ENCODE measurements around the gene STXBP1. TPM values are rescaled to one million over a fixed set of nuclear protein-coding genes. Genes with fewer than 3 reads are reported as not detected.

The STXBP1 gene
- total RNA-seq, 1 donor from 2014 or later: 48.8 TPM

DNA sequence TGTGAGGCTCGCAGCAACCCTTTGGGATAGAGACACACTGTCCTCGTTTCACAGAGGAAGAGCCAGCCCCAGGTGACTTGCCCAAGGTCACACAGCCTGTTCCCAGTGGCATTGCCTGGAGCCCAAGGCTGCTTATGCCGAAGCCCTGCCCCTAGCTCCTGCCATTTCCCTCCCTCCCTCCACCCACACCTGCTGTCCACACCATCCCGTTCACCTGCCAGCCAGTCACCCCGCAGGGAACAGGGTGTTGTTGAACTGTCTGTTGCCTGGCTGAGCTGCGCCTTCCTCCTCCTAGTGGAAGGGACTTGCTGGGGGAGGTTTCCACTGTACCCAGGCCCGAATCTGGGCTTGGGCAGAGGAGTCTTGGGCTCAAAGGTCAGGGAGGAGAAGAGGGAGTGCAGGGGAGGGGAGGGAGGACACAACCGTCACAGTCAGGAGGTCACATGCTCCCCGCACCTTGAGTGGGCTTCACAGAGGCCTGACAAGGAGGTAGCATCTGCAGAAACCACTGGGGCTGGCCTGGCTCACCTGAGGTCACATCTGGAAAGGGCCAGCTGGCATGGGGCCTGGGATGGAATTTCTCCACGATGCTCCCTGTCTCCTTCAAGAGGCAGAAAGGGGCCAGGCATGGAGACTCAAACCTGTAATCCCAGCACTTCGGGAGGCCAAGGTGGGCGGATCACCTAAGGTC, 110.1 kb downstream of the STXBP1 start:
- no peaks in the 10 kb centered on the region for H3K4me1 Mint-ChIP-seq (ENCODE audit: unreplicated experiment)
- H3K27ac Mint-ChIP-seq: no peak overlapping the region
- no peak overlapping the region for H3K4me3 Mint-ChIP-seq
- no peaks in the 10 kb centered on the region for H3K36me3 Mint-ChIP-seq
- no peaks in the 10 kb centered on the region for H3K9me3 Mint-ChIP-seq
- DNase-seq (ENCODE audit: extremely low spot score, unreplicated experiment): no peak
- TF ChIP-seq, protein P1, sequence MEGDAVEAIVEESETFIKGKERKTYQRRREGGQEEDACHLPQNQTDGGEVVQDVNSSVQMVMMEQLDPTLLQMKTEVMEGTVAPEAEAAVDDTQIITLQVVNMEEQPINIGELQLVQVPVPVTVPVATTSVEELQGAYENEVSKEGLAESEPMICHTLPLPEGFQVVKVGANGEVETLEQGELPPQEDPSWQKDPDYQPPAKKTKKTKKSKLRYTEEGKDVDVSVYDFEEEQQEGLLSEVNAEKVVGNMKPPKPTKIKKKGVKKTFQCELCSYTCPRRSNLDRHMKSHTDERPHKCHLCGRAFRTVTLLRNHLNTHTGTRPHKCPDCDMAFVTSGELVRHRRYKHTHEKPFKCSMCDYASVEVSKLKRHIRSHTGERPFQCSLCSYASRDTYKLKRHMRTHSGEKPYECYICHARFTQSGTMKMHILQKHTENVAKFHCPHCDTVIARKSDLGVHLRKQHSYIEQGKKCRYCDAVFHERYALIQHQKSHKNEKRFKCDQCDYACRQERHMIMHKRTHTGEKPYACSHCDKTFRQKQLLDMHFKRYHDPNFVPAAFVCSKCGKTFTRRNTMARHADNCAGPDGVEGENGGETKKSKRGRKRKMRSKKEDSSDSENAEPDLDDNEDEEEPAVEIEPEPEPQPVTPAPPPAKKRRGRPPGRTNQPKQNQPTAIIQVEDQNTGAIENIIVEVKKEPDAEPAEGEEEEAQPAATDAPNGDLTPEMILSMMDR (conservative IDR thresholded peaks at IDR 0.05): no peak
- peaks cover 3% of the 10 kb centered on the region for H3K27me3 Mint-ChIP-seq

- Mint-ChIP-seq H3K4me1 (ENCODE audit: unreplicated experiment) (no peaks in the 10 kb centered on the region), H3K4me3 (no peak overlapping the region), H3K27me3 (peaks cover 3% of the 10 kb centered on the region), H3K9me3 (no peaks in the 10 kb centered on the region), H3K27ac (no peak overlapping the region), H3K36me3 (no peaks in the 10 kb centered on the region)
- no peak for DNase-seq (ENCODE audit: extremely low spot score, unreplicated experiment)
- TF ChIP-seq, protein P1 (conservative IDR thresholded peaks at IDR 0.05): no peak
These were observed 110.9 kb downstream of the STXBP1 start for GRCh38 chr9:127723013-127723412.

DNA sequence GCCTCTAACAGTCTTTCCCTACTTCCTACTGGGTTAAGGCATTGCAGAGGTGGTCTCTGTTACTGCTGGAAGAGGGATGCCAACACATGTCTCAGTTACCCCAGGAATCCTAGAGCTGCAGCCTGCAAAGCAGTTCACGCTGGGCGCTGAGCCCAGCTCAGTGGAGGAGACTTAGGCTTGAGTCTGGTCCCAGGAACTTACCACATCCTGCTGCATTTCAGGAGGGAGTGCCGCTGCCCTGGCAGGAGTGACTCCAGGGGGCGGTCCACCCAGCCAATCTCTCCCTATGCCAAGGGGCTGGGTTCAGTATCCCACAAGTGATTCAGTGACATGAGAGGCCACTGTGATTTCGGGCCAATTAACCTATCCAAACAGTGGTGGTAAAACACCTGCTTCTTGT, 111.4 kb downstream of the STXBP1 start:
- no peaks in the 10 kb centered on the region for H3K9me3 Mint-ChIP-seq
- H3K4me3 Mint-ChIP-seq: no peak overlapping the region
- no peaks in the 10 kb centered on the region for H3K4me1 Mint-ChIP-seq (ENCODE audit: unreplicated experiment)
- H3K36me3 Mint-ChIP-seq: no peaks in the 10 kb centered on the region
- no peak overlapping the region for H3K27ac Mint-ChIP-seq
- no peak for DNase-seq (ENCODE audit: extremely low spot score, unreplicated experiment)
- peaks cover 3% of the 10 kb centered on the region for H3K27me3 Mint-ChIP-seq
- TF ChIP-seq, protein P1 (conservative IDR thresholded peaks at IDR 0.05): no peak

GRCh38 chr9:127724012-127724411, 111.9 kb downstream of the STXBP1 start:
- DNase-seq (ENCODE audit: extremely low spot score, unreplicated experiment): no peak
- Mint-ChIP-seq H3K4me1 (ENCODE audit: unreplicated experiment) (no peaks in the 10 kb centered on the region), H3K27ac (no peak overlapping the region), H3K9me3 (no peaks in the 10 kb centered on the region), H3K27me3 (peaks cover 3% of the 10 kb centered on the region), H3K4me3 (no peak overlapping the region), H3K36me3 (no peaks in the 10 kb centered on the region)
- TF ChIP-seq, protein P1 (conservative IDR thresholded peaks at IDR 0.05): no peak

GRCh38 chr9:127726871-127727270, 114.8 kb downstream of the STXBP1 start:
- TF ChIP-seq, protein P1 (conservative IDR thresholded peaks at IDR 0.05): no peak
- Mint-ChIP-seq H3K36me3 (no peaks in the 10 kb centered on the region), H3K27me3 (no peaks in the 10 kb centered on the region), H3K27ac (no peak overlapping the region), H3K4me3 (no peak overlapping the region), H3K9me3 (no peaks in the 10 kb centered on the region), H3K4me1 (ENCODE audit: unreplicated experiment) (no peaks in the 10 kb centered on the region)
- no peak for DNase-seq (ENCODE audit: extremely low spot score, unreplicated experiment)
